NCI-H2107 treated with DMSO at 0.1 percent for 48 hours (cell line): ENCODE measurements around the gene ARHGAP15.
A peak's percentile ranks its signal among the peaks of the same experiment; 100 is the strongest.

Source experiments
- DNase-seq: peaks from one replicate; lab custom pipeline; 2025; ENCODE audit not compliant: unreplicated experiment; lab: John Stamatoyannopoulos, UW

The ARHGAP15 gene

DNA sequence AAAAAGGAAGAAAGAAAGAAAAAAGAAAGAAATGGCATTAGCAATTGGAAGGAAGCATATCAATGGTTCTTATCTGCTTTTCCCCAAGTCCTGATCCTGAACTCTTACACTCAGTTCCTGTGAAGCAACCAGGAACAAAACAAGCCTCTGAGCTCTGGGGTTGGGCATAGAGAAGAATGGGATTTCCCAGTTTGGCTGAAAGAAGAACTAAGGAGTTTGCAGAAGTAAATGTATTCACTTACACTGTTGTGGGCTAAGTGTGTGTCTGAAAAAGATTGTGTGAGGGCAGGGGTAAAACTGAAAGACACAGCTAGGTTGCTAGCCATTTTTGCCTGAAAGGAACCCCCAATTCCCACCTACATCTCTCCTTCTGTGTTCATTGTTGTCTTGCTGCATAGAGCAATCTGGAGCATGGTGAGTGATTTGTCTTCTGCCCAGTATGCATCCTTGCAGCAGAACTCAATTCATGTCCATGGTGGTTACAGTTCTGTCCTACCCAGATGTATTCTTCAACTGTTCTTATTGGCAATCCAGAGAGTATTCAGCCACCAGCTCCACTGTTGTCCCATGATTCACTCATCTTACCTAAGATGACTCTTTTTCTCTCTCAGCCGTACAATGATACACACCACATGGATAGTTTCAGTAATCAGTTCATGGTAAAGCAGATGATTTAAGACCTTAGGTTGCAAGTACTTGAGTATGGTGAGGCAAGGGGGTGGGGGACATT is 348.7 kb downstream of the ARHGAP15 start:
- no peak for DNase-seq

DNA sequence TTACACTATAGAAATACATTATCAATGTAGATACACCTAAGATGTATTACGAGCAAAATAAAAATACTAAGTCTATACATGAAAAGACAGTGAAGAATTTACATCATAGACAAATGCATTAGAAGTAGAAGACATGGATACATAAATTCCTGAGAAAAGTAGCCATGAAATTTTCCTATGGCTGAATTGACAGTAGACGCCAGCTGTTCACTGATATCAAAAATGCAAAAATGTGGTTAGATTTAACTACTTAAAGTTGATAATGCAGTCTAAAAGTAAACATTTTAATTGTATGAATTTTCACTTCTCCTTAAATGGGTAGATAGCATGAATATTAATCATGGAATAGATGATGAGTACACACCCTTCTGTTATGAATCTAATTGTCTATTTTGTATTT is 350.9 kb downstream of the ARHGAP15 start:
- no peak for DNase-seq

DNA sequence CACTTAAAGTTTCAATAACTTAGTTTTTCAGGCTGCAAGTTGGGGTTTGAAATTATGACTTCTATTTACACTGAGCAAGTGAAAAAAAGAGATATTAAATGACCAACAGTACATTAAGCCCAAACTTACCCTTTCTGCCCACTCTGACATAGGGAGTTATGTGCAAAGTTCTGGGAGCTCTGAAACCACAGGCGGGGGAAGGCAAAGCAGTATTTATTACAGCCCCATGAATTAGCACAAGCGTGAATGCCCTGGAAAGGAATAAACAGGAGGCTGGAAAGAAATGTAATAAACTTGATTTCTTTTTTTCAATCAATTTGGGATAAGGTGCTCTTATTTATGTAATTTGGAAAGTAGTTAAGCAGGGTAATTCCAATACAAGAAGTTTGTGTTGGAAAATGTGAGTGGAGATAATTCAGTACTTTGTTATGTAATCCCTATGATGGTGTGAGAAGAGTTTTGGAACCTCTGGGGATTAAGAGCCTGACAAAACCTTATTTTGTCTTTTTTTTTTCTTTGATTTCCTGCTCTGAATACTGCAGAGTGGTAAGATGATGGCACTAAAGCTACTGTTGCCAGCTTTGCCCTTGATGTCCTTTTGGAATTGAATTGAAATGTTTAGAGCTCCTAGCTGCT is 351.5 kb downstream of the ARHGAP15 start:
- no peak for DNase-seq

DNA sequence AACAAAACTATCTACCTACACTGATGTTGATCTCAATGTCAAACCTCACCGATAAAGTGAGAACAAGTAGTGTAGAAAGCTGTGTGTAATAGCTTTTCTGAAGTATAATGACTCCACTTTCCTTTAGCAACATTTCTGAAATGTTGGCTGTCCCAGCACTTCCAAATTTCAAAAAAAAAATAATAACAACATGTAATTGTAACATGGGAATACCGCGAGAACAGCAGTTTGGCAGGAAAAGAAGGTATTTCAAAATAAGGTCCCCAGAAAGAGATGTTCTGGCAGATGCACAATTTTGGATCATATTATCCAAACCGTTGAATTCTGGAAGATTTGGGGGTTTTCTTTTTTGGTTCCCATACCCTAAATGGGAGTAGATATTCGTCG is 352.0 kb downstream of the ARHGAP15 start:
- no peak for DNase-seq

DNA sequence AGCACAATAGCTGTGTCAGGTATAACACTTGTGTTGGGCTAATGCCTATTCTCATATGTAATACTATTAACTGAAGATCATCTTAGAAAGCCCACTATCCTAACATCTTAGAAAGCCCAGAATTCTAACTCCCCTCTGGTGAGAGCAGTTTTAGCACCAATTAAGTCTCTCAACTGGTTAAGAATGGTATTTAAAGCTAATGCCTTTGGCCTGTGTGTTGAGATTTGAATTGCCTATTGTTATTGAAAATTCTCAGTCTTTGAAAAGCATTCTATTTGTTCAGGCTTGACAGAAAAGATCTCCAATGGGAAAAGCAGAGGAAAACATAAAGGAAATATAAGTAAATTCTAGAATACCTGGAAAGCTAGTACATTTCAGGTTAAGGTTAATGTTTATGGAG is 352.5 kb downstream of the ARHGAP15 start:
- DNase-seq = no peak

DNA sequence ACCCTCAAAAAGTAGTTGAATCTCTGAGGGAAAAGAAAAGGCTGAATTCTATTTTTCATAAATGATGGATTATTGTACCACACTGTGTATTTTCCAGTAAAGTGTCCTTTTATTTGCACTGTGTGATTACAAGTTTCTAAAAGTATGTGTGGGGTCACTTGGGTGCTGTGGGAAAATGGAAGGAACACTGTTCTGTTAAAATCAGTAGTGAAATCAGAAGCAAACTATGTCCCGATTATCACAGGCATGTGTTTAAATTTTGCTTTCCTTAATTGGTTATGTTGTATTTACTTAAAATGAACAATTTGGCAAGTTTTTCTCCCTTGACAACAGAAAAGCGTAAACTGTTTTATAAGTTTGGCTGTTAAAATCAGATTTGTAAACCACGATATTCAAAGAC is 353.1 kb downstream of the ARHGAP15 start:
- no peak for DNase-seq

DNA sequence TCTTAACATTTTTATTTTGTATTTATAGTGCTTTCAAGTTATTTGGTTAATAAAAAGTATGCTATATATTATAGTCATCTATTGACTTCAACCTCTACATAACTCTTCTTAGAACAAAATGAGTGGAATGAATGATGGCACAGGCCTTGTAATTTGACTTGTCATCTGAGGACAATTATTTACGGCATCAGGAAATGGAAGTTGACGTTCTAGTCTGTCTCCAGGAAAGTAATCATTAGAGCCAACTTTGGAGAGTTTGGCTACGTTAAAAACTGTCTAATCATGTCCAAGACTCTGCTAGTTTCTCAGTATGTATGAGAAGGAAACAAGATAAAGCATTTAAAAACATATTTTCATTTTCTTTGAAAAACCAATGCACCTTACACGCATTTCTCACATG is 353.6 kb downstream of the ARHGAP15 start:
- DNase-seq = no peak

DNA sequence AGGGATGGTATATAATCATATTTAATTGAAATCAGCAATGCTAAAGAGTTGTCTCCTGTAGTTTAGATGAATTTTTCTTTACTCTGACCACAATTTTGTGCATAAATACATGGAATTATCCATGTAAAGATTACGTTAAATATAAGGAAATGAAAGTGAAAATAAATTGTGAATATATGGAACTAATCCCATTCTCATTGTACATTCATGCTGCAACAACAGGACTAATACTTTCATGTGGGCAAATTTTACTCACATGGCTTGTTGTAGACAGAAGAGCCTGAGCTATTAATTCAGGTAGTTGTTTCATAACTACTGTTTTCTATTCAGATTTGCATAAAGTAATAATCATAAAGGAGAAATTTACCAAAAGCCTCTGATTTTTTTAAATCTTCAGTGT is 357.8 kb downstream of the ARHGAP15 start:
- DNase-seq = no peak

DNA sequence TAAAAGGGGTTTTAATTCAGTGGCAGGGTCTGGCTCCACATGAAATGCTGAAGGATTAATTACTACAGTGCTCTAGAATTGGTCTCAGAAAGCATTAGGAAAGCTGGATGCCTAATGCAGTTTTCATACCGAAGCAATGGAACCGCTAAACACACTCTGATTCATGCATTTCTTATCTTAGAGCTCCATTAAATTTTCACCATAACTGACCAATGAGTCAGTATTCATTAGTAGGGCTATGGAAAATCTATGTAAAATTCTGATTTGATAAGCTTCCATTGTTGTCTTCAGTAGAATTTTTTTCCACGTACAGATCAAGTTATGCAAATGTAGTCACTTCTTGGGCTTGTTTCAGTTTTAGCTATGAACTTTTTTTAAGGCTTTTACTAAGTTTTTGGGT is 359.9 kb downstream of the ARHGAP15 start:
- no peak for DNase-seq

DNA sequence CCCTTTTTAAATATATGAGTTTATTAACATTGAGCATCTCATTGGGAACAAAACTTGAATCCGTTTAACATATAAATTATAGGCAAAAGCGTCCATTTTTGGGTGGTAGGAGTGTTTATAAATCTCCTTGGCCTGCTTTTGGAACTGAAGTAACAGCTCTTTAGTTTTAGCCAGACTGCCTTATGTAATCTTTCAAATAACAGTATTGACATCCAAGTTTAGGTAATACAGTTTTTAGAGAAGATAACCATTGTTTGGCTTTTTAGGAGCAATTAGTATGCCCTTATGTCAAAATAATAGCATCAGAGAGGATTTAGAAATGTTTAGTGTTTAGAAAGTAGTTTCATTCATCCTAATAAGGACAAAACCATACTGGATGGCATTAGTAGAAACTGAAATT is 361.9 kb downstream of the ARHGAP15 start:
- DNase-seq = no peak

DNA sequence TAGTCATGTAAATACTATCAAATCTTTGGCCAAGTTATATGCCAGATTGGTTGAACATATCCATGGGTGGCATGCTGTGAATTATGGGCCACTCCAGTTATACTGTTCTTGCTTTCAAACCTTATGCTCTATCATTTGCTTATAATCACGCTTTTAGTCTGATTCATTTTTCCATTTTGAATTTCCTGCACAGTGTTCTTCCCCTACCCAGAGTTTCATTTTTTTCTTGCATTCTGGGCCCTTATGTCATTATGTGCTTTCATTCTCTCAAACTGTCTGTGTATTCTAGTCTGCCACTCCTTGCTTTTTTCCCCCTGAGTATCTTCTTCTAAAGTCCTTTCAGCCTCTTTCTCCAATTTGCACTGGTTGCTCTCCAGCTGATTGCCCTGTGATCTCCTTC is 364.1 kb downstream of the ARHGAP15 start:
- no peak for DNase-seq

DNA sequence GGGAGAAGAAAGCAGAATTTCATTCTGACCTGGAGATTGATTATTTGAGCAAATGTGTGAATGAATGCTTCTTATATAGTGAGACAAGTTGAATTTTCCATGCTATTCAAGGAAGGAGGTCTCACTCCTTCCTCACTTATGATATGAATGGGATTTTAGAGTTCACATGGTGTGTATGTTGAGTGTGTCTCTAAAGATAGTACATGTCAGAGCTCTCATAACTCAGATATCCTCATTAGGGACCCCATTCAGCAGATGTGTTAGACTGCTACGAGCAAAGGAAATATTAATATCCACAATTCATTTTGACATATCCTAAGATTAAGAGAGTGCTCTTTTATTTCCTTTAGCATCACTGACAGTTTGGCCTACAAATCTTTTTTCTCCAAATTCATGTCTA is 368.5 kb downstream of the ARHGAP15 start:
- no peak for DNase-seq

DNA sequence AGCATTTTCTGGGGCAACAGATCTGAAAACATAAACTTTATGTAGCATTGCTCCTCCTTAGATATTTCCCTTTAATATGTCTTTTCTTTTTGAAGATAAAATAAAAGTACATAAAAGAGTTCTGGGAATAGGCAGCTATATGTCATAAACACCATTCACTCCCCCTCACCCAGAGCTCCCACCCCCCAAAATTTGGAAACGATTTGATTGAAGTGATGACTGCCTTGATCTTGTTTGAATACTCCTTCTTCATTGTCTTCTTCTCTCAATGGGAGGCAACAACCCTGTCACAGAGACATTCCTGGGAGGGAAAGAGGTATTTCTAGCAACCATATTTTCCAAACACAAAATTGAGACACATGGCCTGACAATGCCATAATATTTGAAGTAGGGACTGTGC is 369.3 kb downstream of the ARHGAP15 start:
- DNase-seq = no peak

DNA sequence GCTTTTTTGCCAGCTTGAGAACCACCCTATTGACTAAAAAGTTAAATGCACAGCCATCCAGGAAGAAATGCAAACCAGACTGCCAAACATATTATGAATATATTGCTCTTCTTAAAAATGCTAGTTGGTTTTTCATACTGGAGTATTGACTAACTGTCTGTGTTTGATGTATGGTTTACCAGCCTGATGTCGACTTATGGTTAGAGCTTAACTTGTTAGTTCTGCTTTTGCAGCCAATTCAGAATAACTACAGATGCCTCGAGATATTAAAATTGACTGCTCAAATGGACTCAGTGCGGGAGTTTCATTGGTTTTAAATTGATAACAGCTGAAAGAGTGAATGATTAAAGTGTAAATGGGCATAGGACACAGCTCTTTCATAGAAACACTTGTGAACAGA is 369.8 kb downstream of the ARHGAP15 start:
- no peak for DNase-seq

DNA sequence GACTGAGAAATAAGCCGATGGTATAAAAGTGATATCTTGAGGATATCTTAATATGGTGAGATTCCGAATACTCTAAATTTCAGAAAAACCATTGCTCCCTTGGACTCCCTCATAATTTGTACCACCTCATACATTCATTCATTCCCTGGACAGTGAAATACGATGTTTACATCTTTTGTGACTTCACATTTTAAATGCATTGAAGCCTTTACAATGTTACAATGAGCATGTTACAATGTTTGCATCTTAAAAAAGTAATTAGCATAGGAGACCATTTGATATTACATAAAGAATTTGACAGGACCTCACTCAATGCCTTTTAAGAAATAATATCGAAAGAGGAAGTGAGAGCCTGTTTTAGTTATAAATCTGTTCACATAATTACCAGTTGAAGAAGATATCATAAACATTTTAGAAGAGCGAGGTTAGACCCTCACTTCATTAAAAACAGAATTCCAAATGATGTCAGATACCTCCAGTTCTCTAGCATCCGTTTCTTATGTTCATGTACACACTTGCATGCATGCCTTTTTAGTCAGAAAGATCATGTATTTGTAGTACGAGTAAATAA is 372.0 kb downstream of the ARHGAP15 start:
- DNase-seq = no peak

DNA sequence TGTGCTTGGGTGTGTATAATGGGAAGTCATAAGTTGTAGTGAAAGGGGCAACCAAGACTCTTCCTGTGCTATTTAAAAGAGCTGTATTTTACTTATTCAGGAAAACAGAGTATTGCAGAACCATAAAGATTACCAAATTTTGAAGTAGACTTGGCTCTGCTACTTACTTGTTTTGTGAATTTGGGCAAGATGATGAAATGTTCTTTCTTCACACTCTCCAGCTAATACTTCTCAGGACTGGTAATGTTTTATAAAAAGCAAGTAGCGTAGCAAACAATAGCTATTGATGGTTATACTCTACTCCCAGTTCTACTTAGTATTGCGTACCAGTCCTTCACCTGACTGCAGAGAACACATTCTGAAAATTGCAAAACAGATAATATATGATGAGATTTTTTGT is 374.1 kb downstream of the ARHGAP15 start:
- no peak for DNase-seq

DNA sequence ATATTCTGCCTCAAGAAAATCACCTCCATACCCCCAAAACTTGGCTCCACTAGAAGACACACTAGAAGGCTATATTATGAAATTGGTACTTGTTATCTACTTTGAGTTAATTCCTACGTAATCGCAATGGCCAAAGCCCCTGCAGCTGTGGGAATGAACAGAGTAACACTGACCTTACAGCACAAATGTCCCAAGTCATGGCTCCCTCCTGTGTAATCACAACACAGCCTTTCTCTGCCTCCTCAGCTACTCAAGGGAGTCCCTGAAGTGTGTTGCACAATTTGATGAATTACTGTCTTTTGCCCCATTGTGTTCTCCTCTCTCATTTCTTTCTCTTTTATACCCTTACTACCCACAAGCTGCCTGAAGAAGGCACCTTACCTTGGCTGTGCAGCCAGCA is 375.2 kb downstream of the ARHGAP15 start:
- no peak for DNase-seq

DNA sequence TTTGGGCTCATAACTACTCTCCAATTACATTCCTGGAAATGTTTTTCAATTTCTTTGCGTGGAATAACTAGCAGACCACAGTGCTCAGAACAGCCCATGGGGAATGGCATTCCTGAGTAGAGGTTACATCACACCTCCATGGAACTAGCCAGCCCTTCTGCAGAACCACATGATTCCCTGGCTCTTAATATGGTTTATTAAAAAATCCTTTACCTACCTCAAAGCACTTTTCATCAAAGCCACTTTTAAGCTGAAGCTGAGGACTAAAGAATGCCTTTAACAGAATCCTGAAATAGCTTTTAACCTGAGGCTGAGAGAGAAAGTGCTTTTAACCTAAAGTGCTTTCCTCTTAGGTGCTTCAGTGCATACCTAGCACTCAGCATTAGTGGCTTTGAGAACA is 376.3 kb downstream of the ARHGAP15 start:
- peak; percentile 34 for DNase-seq

DNA sequence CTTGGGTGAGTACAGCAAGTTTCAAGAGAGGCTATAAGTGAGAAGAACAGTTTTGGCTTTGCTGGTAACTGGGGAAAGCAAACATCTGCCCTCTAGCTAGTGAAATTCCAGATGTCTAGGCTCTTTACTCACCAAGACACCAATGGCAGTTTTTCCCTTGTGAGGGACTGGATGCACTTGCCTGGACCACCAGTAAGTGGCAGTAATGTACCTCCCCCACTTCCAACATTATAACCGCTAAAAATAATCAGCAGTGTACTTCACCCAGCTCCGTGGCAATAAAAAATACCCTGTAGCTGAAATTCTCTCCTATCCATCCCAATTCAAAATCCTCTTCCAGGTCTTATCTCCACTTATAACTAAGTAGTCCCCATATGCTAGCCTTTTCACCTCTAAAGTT is 383.9 kb downstream of the ARHGAP15 start:
- DNase-seq = no peak

DNA sequence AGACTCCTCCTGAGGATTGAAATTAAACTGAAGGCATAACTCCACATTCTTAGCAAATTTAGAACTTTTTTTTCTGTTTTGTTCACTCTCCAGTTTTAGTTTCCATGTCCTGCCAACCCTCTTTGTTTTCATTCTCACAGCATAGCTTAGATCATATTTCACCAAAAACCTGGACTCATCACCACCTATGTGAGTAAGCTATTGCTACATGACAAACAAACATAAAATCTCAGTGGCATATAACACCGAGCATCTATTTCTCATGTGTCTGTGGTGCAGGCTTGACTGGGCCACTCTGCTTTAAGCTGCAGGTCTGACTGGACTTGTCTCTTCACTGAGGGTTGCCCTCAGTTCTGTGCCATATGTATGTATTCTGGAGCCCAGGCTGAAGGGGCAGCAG is 385.2 kb downstream of the ARHGAP15 start:
- no peak for DNase-seq

DNA sequence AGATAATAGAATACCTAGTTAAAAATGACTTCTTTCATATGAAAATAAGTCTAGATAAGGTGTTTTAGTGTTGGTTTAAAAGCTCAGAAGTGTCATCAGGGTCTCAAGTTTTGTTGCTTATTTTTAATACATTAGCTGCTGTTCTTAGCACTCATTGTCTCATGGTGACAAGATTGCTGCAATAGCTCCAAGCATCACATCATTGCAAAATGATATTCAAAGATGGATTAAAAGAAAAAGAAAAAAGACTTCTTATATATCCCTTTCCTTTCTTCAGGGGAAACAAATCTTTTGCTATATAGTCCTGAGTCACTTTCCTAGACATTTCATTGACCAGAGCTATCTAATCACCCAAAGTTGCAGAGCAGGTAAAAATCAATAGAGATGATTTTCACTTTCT is 386.1 kb downstream of the ARHGAP15 start:
- DNase-seq = no peak

DNA sequence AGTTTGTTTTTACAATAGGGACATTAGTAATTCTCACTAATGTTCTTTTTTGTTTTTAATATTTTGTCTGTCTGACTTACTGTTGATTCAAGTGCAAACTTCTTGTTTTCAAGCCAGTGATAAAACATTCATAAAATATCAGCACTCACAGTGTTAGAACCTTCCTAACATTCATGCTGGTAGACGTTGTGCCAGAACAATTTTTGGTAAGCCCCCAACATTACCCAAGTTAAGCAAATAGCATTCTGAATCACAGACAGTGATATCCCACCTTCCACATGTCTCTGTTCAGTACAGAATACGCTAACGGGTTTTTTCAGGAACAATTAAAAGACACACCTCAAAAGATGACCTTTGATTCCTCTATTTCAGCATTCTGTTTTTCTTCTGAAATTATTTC is 390.3 kb downstream of the ARHGAP15 start:
- DNase-seq = no peak

DNA sequence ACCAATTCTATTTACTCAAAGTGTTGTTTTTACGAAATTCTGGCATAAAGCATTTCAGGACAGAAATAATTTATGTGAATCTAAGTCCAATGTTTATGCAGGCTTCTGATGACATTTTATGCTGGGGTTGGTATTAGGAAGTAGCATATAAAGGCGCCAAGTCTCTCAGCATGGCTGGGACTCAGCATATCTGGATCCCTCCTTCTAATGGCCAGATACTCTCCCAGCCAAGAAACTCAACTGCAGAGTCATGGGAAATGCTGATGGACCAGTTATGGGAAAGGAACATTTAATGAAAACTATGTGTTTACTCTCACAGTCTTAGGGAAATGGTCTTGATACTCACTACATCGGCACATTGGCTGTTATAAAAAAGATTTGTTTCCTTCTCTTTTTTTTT is 392.2 kb downstream of the ARHGAP15 start:
- no peak for DNase-seq
